Activated naive CD4-positive, alpha-beta T cell treated with anti-CD3 and anti-CD28 coated beads, Interleukin-2, amount 50 U/mL, for 72 hours (primary cell): ENCODE measurements around the gene PIK3R3. TPM values are rescaled to one million over a fixed set of nuclear protein-coding genes. Genes with fewer than 3 reads are reported as not detected.

Source experiments
- ATAC-seq, 2 donors: fragments of 150-1000 bp; cut with Tn5 transposase; 2 replicates each; pipeline ENCODE4 v1.10.0; 2021; ENCODE audit warnings: mild to moderate bottlenecking in 2 of 2, moderate library complexity in 2 of 2
- DNase-seq, 2 donors: peaks; one replicate each; pipeline ENCODE4 v3.0.0; 2021 to 2022; ENCODE audit warnings: low spot score in 2 of 2
- H3K27ac Mint-ChIP-seq, 2 donors: one replicate each; pipeline ENCODE4 v1.8.0; 2022; ENCODE audit warnings: mild to moderate bottlenecking in 2 of 2, mixed read lengths in 2 of 2
- H3K36me3 Mint-ChIP-seq, 2 donors: one replicate each; pipeline ENCODE4 v1.8.0; 2022; ENCODE audit warnings: mixed read lengths in 2 of 2
- H3K9me3 Mint-ChIP-seq, 2 donors: one replicate each; pipeline ENCODE4 v1.8.0; 2022; ENCODE audit warnings: mixed read lengths in 2 of 2
- total RNA-seq, 2 donors: library from RNA; stranded (reverse); gene quantifications; one replicate each; pipeline ENCODE4 v1.2.3, GENCODE V29; 2022

PIK3R3 gene
- total RNA-seq, 2 donors from 2014 or later, result 0.45 to 2.2 TPM

GRCh38 chr1:46131712-46132528, 509 bp downstream of the PIK3R3 start:
- Mint-ChIP-seq H3K27ac (peak overlapping the region; percentile 52 to 91), H3K36me3 (peaks cover 0 to 20% of the 10 kb centered on the region in 2 donors), H3K9me3 (no peaks in the 10 kb centered on the region)
- peak in 1 of 2 donors; percentile 8 for DNase-seq
- no peak for ATAC-seq

DNA sequence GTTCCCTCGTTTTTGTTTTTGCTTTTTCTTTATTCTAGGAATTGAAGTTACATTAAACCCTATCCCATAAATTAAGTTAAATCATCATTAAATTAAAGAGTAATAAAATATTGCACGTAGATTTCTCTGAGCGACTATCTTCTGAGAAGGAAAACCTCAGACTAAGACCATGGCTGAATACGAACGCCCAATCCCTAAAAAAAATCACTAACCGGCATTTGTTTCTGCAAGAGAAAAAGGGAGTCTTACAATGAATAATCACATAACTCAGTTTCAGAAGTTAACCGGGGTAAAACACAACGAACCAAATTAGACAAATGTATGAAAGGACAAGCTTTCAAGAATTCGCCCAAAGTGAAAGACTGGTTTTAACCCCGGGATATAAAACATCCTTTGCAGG, 1.3 kb downstream of the PIK3R3 start:
- Mint-ChIP-seq H3K9me3 (no peaks in the 10 kb centered on the region), H3K36me3 (peaks cover 0 to 20% of the 10 kb centered on the region in 2 donors), H3K27ac (no peak overlapping the region)
- no peak for DNase-seq
- no peak for ATAC-seq

- no peak for ATAC-seq
- H3K27ac Mint-ChIP-seq, result no peak overlapping the region
- no peaks in the 10 kb centered on the region for H3K9me3 Mint-ChIP-seq
- DNase-seq, result no peak
- H3K36me3 Mint-ChIP-seq, result peaks cover 0 to 20% of the 10 kb centered on the region in 2 donors
Measured at GRCh38 chr1:46130606-46131005, 1.8 kb downstream of the PIK3R3 start.

DNA sequence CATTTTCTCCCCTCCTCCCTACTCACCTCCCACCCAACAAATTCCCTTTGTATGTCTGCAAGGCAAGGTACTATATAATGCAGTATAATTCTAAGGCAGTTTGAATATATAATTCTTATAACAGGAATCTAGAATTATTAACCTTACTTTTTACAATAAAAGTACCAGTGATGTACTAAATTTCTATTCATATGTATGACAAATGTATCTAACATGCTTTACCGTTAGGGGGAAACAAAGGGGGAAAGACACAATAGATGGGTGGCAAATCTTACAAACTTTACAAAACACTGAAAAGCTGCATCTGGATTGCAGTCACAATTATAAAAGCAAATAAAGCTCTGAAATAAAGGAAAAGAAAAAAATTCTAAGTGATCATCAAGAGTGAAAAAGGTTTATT, 2.3 kb downstream of the PIK3R3 start:
- DNase-seq (no peak), ATAC-seq (no peak)
- Mint-ChIP-seq H3K36me3 (peaks cover 0 to 20% of the 10 kb centered on the region in 2 donors), H3K9me3 (no peaks in the 10 kb centered on the region), H3K27ac (no peak overlapping the region)

- H3K36me3 Mint-ChIP-seq, result peaks cover 0 to 14% of the 10 kb centered on the region in 2 donors
- H3K9me3 Mint-ChIP-seq, result no peaks in the 10 kb centered on the region
- DNase-seq (no peak), ATAC-seq (no peak)
- no peak overlapping the region for H3K27ac Mint-ChIP-seq
Measured at GRCh38 chr1:46128344-46128743, 4.1 kb downstream of the PIK3R3 start.

DNA sequence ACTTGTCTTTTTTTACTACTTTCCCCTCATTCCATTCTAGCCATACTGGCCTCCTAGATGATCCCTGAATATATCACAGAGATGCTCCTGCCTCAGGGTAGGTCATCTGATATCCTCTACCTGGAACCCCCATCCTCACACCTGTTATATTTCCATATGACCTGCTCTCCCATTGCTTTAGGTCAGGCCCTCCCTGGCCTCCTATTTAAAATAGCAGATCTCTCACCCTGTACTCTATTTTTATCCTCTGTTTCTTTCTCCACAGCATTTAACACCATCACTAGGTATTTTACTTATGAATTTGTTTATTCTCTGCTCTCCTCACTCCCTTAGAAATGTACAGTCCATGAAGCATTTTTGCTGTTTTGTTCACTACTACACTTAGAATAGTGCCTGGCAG, 13.6 kb downstream of the PIK3R3 start:
- no peaks in the 10 kb centered on the region for H3K36me3 Mint-ChIP-seq
- no peak for DNase-seq
- peak overlapping the region in 1 of 2 donors; percentile 63 for H3K27ac Mint-ChIP-seq
- no peaks in the 10 kb centered on the region for H3K9me3 Mint-ChIP-seq
- no peak for ATAC-seq

- H3K9me3 Mint-ChIP-seq, result no peaks in the 10 kb centered on the region
- ATAC-seq (no peak), DNase-seq (no peak)
- no peak overlapping the region for H3K27ac Mint-ChIP-seq
- no peaks in the 10 kb centered on the region for H3K36me3 Mint-ChIP-seq
Measured at GRCh38 chr1:46117810-46118494, 14.5 kb downstream of the PIK3R3 start.

DNA sequence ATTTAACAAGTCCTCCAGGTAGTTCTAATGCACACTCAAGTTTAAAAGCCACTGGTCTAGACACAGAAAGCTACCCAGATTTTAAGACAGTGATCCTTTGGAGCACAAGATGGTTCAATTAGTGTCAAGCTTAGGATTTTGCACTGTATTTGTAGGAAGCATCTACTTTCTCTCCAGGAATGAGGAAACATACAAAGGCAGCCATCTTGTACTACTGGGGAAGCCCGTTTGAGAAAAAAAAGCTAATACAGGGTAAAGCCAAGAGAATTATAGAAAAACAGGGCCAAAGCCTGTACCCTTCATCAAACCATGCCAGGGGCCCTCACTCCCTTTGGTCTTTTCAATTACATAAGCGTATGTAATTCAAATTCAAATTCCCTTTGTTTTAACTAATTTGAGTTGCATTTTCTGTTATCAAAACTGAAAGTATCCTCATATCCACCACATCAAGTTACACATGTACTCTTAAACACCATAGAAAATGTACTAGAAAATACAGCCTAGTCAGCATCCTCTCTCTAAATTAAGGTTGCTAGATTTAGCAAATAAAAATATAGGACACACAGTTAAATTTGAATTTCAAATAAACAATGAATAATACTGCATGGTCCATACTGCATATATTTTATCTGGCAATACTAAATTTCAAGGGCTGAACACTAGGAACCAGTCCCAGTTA, 17.4 kb downstream of the PIK3R3 start:
- no peak for DNase-seq
- Mint-ChIP-seq H3K27ac (no peak overlapping the region), H3K36me3 (no peaks in the 10 kb centered on the region), H3K9me3 (no peaks in the 10 kb centered on the region)
- ATAC-seq, result no peak

GRCh38 chr1:46113948-46114347, 18.5 kb downstream of the PIK3R3 start:
- ATAC-seq (no peak), DNase-seq (no peak)
- Mint-ChIP-seq H3K36me3 (no peaks in the 10 kb centered on the region), H3K27ac (no peak overlapping the region), H3K9me3 (no peaks in the 10 kb centered on the region)

- ATAC-seq, result no peak
- no peak for DNase-seq
- H3K36me3 Mint-ChIP-seq, result no peaks in the 10 kb centered on the region
- H3K27ac Mint-ChIP-seq, result no peak overlapping the region
- H3K9me3 Mint-ChIP-seq, result no peaks in the 10 kb centered on the region
Measured at GRCh38 chr1:46112108-46112507, 20.3 kb downstream of the PIK3R3 start.

GRCh38 chr1:46110521-46110920, 21.9 kb downstream of the PIK3R3 start:
- ATAC-seq (no peak), DNase-seq (no peak)
- H3K9me3 Mint-ChIP-seq, result no peaks in the 10 kb centered on the region
- no peak overlapping the region for H3K27ac Mint-ChIP-seq
- no peaks in the 10 kb centered on the region for H3K36me3 Mint-ChIP-seq

GRCh38 chr1:46102769-46103476, 29.5 kb downstream of the PIK3R3 start:
- H3K36me3 Mint-ChIP-seq, result no peaks in the 10 kb centered on the region
- DNase-seq (no peak), ATAC-seq (peak in 1 of 2 donors; percentile 66)
- peaks cover 0 to 3% of the 10 kb centered on the region in 2 donors for H3K9me3 Mint-ChIP-seq
- no peak overlapping the region for H3K27ac Mint-ChIP-seq

- DNase-seq (no peak), ATAC-seq (no peak)
- Mint-ChIP-seq H3K9me3 (peaks cover 0 to 3% of the 10 kb centered on the region in 2 donors), H3K27ac (no peak overlapping the region), H3K36me3 (no peaks in the 10 kb centered on the region)
Measured at GRCh38 chr1:46099215-46099614, 33.2 kb downstream of the PIK3R3 start.

DNA sequence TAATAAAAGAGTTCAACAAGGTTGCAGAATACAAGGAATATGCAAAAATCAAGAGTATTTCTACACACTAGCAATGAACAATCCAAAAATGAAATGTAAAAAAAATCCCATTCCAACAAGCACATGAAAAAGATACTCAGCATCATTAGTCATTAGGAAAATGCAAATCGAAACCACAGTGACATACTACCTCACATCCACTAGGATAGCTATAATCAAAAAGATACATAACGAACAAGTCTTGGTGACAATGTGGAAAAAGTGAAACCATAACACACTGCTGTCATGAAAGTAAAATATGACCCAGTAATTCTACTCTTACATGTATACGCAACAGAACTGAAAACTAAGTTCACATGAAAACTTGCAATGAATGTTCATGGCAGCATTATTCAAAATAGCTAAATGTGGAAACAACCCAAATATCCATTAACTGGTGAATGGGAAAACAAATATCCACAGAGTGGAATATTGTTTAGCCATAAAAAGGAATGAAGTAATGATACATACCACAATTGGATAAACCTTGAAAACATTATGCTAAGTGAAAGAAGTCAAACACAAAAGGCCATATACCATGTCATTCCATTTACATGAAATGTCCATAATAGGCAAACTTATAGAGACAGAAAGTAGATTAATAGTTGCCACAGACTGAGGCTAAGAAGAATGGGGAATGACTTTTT, 34.3 kb downstream of the PIK3R3 start:
- ATAC-seq (peak; percentile 64 to 82), DNase-seq (no peak)
- peak overlapping the region in 1 of 2 donors; percentile 44 for H3K27ac Mint-ChIP-seq
- peaks cover 0 to 3% of the 10 kb centered on the region in 2 donors for H3K9me3 Mint-ChIP-seq
- no peaks in the 10 kb centered on the region for H3K36me3 Mint-ChIP-seq

DNA sequence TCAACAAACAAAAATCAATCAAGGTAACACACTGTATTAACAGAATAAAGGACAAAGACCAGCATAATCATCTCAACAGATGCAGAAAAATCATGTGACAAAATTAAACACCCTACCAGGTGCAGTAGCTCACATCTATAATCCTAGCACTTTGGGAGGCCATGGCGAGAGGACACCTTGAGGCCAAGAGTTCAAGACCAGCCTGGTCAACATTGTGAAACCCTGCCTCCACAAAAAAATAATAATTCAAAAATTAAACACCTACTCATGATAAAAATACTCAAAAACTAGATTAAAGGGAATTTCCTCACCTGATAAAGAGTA, 35.3 kb downstream of the PIK3R3 start:
- Mint-ChIP-seq H3K9me3 (peaks cover 0 to 3% of the 10 kb centered on the region in 2 donors), H3K27ac (no peak overlapping the region), H3K36me3 (no peaks in the 10 kb centered on the region)
- ATAC-seq, result no peak
- DNase-seq, result no peak
